ENCODE measurements around the gene ADGRD1.
A peak's percentile ranks its signal among the peaks of the same experiment; 100 is the strongest.

Gene ADGRD1

DNA sequence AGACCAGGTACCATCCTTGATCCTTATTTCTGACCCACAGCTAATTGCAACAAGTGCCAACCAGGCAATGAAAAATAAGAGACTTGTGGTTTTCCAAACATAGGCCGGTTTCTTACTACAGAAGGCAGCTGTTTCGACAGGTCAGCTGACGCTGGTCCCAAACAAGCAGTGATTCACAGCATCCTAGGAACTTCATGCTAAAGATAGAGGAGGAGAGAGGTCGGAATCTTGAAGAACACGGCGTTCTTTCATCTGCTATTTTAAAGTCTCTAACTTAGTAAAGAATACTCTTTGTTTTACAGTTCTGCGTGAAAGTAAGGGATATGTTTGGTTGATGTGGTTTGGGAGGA, 28.1 kb upstream of the ADGRD1 start:
- TF ChIP-seq, protein P1, sequence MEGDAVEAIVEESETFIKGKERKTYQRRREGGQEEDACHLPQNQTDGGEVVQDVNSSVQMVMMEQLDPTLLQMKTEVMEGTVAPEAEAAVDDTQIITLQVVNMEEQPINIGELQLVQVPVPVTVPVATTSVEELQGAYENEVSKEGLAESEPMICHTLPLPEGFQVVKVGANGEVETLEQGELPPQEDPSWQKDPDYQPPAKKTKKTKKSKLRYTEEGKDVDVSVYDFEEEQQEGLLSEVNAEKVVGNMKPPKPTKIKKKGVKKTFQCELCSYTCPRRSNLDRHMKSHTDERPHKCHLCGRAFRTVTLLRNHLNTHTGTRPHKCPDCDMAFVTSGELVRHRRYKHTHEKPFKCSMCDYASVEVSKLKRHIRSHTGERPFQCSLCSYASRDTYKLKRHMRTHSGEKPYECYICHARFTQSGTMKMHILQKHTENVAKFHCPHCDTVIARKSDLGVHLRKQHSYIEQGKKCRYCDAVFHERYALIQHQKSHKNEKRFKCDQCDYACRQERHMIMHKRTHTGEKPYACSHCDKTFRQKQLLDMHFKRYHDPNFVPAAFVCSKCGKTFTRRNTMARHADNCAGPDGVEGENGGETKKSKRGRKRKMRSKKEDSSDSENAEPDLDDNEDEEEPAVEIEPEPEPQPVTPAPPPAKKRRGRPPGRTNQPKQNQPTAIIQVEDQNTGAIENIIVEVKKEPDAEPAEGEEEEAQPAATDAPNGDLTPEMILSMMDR (IDR thresholded peaks at IDR 0.05; ENCODE audit: low read depth, low read length), result no peak
- H3K4me3 ChIP-seq (replicated peaks in 1 of 2; ENCODE audit: low read depth in 2 of 2, low read length in 2 of 2), result no peak overlapping the region
- DNase-seq (ENCODE audit: low read depth in 2 of 2), result peak; percentile 48 to 49

DNA sequence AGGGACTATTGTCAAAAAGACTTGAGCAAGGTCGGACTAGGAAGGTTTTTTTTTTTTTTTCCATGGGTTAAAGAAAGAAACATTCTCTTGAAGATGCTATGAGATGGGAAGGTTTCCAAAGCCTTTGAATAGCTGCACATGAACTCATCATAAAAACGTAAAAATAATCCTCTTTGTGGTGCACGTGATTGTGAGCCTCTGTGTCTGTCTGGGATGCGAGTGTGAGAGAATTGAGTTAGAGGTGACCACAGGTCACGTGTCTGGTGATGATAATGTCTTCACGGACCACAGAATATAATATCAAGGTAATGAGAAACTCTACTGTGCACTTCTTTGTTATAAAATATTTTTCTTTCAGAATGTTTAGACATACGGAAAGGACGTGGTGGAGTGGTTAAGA, 24.3 kb upstream of the ADGRD1 start:
- H3K4me3 ChIP-seq (replicated peaks in 1 of 2; ENCODE audit: low read depth in 2 of 2, low read length in 2 of 2), result no peak overlapping the region
- TF ChIP-seq, protein P1 (IDR thresholded peaks at IDR 0.05; ENCODE audit: low read depth, low read length), result no peak
- DNase-seq (ENCODE audit: low read depth in 2 of 2), result no peak

DNA sequence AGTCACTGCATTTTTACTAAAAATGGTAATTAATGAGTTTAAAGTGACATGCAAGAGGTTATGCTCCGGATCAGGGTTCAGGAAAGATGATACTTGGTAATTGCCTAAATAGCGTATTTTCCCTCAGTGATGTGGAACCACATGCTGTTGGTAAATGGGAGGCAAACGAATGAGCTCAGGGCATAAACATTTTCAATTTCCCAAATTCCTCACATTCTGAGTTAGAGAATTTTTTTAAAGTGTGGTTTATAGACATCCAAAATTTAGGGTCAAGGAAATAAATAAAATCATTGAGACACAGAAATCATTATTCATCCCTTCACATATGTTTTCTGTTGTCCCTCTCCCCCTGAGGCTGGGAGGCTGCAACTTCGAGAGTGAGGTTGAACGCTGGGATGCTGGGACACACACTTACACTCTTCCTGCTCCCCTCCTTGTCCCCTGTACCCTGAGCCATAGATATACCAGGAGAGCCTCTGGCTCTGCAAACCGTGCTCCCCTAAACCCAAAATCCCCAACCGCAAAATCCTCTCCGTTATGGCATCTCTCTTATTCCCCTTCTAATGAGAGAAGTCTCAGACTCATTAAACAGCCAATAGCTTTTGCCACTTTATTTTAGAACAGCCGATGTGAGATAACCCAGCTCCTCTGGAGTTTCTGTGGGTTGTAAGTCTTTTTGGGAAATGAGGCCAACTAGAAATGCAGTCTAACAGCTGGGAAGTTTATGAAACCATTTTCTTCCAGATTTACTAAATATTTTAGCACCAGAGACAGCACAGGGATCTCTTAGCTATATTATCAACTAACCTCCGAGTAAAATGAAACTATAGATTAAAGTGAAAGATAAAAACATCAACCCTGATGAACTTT, 21.4 kb upstream of the ADGRD1 start:
- TF ChIP-seq, protein P1 (IDR thresholded peaks at IDR 0.05; ENCODE audit: low read depth, low read length), result no peak
- DNase-seq (ENCODE audit: low read depth in 2 of 2), result no peak
- no peak overlapping the region for H3K4me3 ChIP-seq (replicated peaks in 1 of 2; ENCODE audit: low read depth in 2 of 2, low read length in 2 of 2)

DNA sequence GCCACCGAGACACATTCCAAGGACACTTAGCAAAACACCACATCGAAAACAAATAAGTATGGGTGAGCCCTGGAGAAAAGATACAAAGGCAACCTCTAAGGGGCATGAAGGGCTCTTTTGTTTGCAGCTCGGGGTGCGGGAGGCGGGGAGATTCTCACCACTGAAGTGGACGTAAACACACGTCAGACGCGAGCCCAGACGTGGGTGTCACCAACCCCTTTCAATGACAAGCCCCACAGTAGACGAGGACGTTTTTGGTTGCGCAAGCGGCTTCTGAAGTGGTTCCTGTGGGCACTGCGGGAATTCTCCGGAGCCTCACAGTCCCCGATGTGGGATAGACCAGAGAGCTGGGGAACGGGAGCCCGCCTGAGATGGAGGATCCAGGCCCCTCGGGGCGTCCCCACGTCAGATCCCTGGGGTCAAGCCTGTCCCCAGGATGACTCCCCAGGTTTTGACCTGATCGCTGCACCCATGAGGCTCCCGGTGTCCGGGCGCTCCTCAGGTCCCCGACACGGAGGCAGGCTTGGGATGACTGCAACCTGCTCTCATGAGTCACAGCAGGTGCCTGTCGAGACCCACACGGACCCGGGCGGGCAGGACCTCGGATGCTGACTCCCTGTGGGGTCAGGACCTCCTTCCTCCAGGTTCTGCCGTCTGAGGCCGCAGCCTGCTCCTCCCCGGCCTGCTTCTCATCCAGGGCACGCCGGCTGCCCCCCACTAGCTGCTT, 20.3 kb upstream of the ADGRD1 start:
- no peak for DNase-seq (ENCODE audit: low read depth in 2 of 2)
- TF ChIP-seq, protein P1 (IDR thresholded peaks at IDR 0.05; ENCODE audit: low read depth, low read length), result no peak
- H3K4me3 ChIP-seq (replicated peaks in 1 of 2; ENCODE audit: low read depth in 2 of 2, low read length in 2 of 2), result no peak overlapping the region

DNA sequence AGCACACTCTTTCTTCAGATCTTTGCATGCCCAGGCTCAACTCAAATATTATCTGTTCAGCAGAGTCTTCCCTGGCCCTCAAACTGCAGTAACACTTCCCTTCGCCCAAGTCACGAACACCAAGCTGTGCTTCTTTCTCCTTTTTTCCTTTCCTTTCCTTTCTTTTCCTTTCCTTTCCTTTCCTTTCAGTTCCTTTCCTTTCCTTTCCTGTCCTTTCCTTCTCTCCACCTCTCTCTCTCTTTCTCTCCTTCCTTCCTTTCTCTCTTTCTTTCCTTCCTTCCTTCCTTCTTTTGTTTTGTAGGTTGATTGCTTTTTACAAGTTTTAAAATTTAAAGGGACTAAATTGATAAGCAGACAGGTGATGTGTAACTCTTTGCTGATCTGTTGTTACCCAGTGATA, 19.0 kb upstream of the ADGRD1 start:
- H3K4me3 ChIP-seq (replicated peaks in 1 of 2; ENCODE audit: low read depth in 2 of 2, low read length in 2 of 2), result no peak overlapping the region
- DNase-seq (ENCODE audit: low read depth in 2 of 2), result no peak
- TF ChIP-seq, protein P1 (IDR thresholded peaks at IDR 0.05; ENCODE audit: low read depth, low read length), result no peak

DNA sequence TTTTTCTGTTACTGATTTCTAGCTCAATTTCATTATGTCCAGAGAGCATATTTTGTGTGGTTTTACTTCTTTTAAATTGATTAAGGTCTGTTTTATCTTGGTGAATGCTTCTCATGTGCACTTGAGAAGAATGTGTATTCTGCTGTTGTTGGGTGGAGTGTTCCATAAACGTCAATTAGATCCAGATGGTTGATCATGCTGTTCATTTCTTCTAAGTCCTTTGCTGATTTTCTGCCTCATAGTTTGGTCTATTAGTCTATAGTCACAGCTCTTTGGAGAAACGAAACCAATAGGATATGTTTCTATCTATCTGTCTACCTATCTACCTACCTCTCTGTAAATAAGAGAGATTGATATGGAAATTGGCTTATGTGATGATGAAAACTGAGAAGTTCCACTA, 17.1 kb upstream of the ADGRD1 start:
- TF ChIP-seq, protein P1 (IDR thresholded peaks at IDR 0.05; ENCODE audit: low read depth, low read length), result no peak
- no peak overlapping the region for H3K4me3 ChIP-seq (replicated peaks in 1 of 2; ENCODE audit: low read depth in 2 of 2, low read length in 2 of 2)
- no peak for DNase-seq (ENCODE audit: low read depth in 2 of 2)

All from cardiac fibroblast (primary cell).